ENCODE results near the gene LIMS2.

DNA sequence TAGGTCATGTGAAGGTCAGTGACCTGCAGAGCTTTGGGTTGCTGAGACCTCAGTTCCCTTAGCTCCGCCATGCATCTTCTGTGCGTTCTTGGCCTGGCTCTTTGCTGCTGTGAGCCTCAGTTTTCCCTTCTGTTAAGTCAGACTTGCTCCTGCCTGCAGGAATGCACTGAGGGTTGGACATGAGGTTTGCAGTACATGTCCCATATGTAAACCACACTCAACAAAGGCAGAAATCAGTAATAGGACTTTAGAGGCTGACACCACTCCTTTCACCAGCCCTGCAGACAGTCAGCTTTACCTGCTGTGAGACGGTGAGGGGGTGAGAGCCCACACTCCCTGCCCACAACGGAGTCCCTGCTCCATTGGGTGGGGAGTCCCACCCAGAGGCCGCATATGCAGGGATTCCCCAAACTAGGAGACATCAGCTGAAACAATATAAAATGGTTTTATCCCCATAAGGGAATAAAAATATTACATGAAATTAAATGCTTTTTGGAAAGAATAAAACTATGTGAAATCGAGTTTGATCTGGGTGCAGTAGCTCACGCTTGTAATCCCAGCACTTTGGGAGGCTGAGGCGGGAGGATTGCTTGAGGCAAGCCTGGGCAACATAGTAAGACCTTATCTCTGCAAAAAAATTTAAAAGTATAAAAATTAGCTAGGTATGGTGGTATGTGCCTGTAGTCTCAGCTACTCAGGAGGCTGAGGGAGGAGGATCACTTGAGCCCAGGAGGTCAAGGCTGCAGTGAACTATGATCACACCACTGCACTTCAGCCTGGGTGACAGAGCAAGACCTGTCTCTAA lies 84.7 kb downstream of the LIMS2 start:
- TF ChIP-seq, protein P1, sequence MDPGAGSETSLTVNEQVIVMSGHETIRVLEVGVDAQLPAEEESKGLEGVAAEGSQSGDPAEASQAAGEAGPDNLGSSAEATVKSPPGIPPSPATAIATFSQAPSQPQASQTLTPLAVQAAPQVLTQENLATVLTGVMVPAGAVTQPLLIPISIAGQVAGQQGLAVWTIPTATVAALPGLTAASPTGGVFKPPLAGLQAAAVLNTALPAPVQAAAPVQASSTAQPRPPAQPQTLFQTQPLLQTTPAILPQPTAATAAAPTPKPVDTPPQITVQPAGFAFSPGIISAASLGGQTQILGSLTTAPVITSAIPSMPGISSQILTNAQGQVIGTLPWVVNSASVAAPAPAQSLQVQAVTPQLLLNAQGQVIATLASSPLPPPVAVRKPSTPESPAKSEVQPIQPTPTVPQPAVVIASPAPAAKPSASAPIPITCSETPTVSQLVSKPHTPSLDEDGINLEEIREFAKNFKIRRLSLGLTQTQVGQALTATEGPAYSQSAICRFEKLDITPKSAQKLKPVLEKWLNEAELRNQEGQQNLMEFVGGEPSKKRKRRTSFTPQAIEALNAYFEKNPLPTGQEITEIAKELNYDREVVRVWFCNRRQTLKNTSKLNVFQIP (CRISPR knock-in tag; IDR thresholded peaks at IDR 0.05; ENCODE audit: borderline replicate concordance, low read depth) = no peak
- TF ChIP-seq CSDC2 (CRISPR knock-in tag; IDR thresholded peaks at IDR 0.05) = no peak
- no peak for TF ChIP-seq ZC3H10 (CRISPR knock-in tag; IDR thresholded peaks at IDR 0.05)
- no peak for TF ChIP-seq OSR1 (CRISPR knock-in tag; IDR thresholded peaks at IDR 0.05)
- TF ChIP-seq RARB (CRISPR knock-in tag; IDR thresholded peaks at IDR 0.05) = no peak
- TF ChIP-seq SNAI2 (CRISPR knock-in tag; IDR thresholded peaks at IDR 0.05) = no peak
- TF ChIP-seq, protein P2, sequence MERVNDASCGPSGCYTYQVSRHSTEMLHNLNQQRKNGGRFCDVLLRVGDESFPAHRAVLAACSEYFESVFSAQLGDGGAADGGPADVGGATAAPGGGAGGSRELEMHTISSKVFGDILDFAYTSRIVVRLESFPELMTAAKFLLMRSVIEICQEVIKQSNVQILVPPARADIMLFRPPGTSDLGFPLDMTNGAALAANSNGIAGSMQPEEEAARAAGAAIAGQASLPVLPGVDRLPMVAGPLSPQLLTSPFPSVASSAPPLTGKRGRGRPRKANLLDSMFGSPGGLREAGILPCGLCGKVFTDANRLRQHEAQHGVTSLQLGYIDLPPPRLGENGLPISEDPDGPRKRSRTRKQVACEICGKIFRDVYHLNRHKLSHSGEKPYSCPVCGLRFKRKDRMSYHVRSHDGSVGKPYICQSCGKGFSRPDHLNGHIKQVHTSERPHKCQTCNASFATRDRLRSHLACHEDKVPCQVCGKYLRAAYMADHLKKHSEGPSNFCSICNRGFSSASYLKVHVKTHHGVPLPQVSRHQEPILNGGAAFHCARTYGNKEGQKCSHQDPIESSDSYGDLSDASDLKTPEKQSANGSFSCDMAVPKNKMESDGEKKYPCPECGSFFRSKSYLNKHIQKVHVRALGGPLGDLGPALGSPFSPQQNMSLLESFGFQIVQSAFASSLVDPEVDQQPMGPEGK (CRISPR knock-in tag; IDR thresholded peaks at IDR 0.05; ENCODE audit: borderline replicate concordance) = no peak
- TF ChIP-seq, protein P3, sequence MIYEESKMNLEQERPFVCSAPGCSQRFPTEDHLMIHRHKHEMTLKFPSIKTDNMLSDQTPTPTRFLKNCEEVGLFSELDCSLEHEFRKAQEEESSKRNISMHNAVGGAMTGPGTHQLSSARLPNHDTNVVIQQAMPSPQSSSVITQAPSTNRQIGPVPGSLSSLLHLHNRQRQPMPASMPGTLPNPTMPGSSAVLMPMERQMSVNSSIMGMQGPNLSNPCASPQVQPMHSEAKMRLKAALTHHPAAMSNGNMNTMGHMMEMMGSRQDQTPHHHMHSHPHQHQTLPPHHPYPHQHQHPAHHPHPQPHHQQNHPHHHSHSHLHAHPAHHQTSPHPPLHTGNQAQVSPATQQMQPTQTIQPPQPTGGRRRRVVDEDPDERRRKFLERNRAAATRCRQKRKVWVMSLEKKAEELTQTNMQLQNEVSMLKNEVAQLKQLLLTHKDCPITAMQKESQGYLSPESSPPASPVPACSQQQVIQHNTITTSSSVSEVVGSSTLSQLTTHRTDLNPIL (CRISPR knock-in tag; IDR thresholded peaks at IDR 0.05; ENCODE audit: low read depth) = no peak
- TF ChIP-seq, protein P4, sequence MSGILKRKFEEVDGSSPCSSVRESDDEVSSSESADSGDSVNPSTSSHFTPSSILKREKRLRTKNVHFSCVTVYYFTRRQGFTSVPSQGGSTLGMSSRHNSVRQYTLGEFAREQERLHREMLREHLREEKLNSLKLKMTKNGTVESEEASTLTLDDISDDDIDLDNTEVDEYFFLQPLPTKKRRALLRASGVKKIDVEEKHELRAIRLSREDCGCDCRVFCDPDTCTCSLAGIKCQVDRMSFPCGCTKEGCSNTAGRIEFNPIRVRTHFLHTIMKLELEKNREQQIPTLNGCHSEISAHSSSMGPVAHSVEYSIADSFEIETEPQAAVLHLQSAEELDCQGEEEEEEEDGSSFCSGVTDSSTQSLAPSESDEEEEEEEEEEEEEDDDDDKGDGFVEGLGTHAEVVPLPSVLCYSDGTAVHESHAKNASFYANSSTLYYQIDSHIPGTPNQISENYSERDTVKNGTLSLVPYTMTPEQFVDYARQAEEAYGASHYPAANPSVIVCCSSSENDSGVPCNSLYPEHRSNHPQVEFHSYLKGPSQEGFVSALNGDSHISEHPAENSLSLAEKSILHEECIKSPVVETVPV (CRISPR knock-in tag; IDR thresholded peaks at IDR 0.05) = no peak
- no peak for TF ChIP-seq ARNTL (CRISPR knock-in tag; IDR thresholded peaks at IDR 0.05; ENCODE audit: borderline replicate concordance, low read depth)
